C4-2B (cell line): ENCODE measurements around the gene EFCC1.

ENCODE experiments used
- CTCF ChIP-seq: fragments of 450-650 bp; conservative IDR thresholded peaks from 2 replicates; pipeline ENCODE4 v1.5.1; 2017; ENCODE audit warnings: mild to moderate bottlenecking
- ZFX ChIP-seq: fragments of 450-650 bp; IDR thresholded peaks from 2 replicates; pipeline ENCODE4 v1.6.1; 2017

- TF ChIP-seq CTCF (no peak; the same call in 1 of the 2 replicates), ZFX (no peak)
Measured at GRCh38 chr3:129023909-129024308, 22.8 kb downstream of the EFCC1 start.
